ENCODE data around the gene RNF144A. TPM values are rescaled to one million over a fixed set of nuclear protein-coding genes. Genes with fewer than 3 reads are reported as not detected.

The RNF144A gene
- total and polyA plus RNA-seq, 2 of the 13 experiments (the other 11 are each of a cell fraction or from before 2014, with no cell fraction given): 13.9 to 16.5 TPM

GRCh38 chr2:7015007-7015950 lies 98.1 kb downstream of the RNF144A start:
- 83% methylated on average over 12 of the region's 12 CpGs for WGBS (ENCODE audit: low lambda C conversion rate)
- Histone ChIP-seq H3K4me1 (ENCODE audit: insufficient read depth, low read length) (no peaks in the 10 kb centered on the region), H3K36me3 (replicated peaks in 1 of 2; ENCODE audit: control insufficient read depth in 1 of 2, insufficient read depth in 2 of 2, low read length in 2 of 2) (peaks cover 2 to 13% of the 10 kb centered on the region in 2 experiments; a peak in 4 of 5 replicates), H3K9me3 (ENCODE audit: low read length) (no peaks in the 10 kb centered on the region), H3K27ac (ENCODE audit: extremely low read length, insufficient read depth, low read length) (no peak overlapping the region), H3K9ac (ENCODE audit: insufficient read depth, low read depth, low read length) (no peak overlapping the region), H4K20me1 (ENCODE audit: insufficient read depth, low read length) (no peaks in the 10 kb centered on the region), H3K79me2 (ENCODE audit: insufficient read depth, low read length) (no peaks in the 10 kb centered on the region), H2AFZ (ENCODE audit: low read length) (no peak overlapping the region), H3K27me3 (ENCODE audit: control insufficient read depth in 1 of 2, insufficient read depth in 2 of 2, low read length in 2 of 2) (no peaks in the 10 kb centered on the region), H3K4me2 (ENCODE audit: low read depth, low read length) (no peak overlapping the region), H3K4me3 (replicated peaks in 1 of 3; ENCODE audit: insufficient read depth in 1 of 3, low read depth in 2 of 3, low read length in 3 of 3) (no peak overlapping the region)
- in situ Hi-C loops (cut with HindIII; ENCODE audit: extremely low pct_ligation_motif_present, low pct_unique_long_range_greater_than_20kb): no loop called here
- POLR2A ChIA-PET: no interaction called here
- ATAC-seq (no peak), DNase-seq (ENCODE audit: low spot score) (no peak), FAIRE-seq (no peak)
- TF ChIP-seq ZBTB26 (CRISPR knock-in tag; IDR thresholded peaks at IDR 0.05; ENCODE audit: borderline replicate concordance) (no peak), GRHL1 (CRISPR knock-in tag; conservative IDR thresholded peaks at IDR 0.05) (no peak), ZNF709 (CRISPR knock-in tag; IDR thresholded peaks at IDR 0.05) (no peak), ZNF451 (CRISPR knock-in tag; IDR thresholded peaks at IDR 0.05) (no peak), REPIN1 (CRISPR knock-in tag; IDR thresholded peaks at IDR 0.05; ENCODE audit: borderline replicate concordance, low read depth) (no peak), HMG20B (CRISPR knock-in tag; conservative IDR thresholded peaks at IDR 0.05) (no peak), SIX1 (CRISPR knock-in tag; IDR thresholded peaks at IDR 0.05; ENCODE audit: borderline replicate concordance) (no peak), HNRNPL (IDR thresholded peaks at IDR 0.05; ENCODE audit: low read depth, low read length) (no peak)
- intact Hi-C loops (cut with micrococcal nuclease; ENCODE audit: unreplicated experiment): no loop called here
- BruUV-seq (replicated peaks): no TSS peak
- CTCF ChIA-PET (ENCODE audit: low intra/inter-chr PET ratio, low total read pairs): interaction anchor here (1.6 kb wide), 1 partner anchor 118 kb away, joined by 5 read pairs; no protein-coding TSS in a partner anchor

Data from HepG2 (cell line).